Kidney epithelial cell (primary cell): Measurements from ENCODE around the gene LPAR1. TPM values are rescaled to one million over a fixed set of nuclear protein-coding genes. Genes with fewer than 3 reads are reported as not detected.

ENCODE experiments used
- DNase-seq: peaks from one replicate; pipeline ENCODE4 v3.0.0-alpha.2; 2010; ENCODE audit warnings: low read depth
- H3K27me3 ChIP-seq: 2 replicates; pipeline ENCODE4 v1.6.0; 2011; ENCODE audit warnings: low read length; ENCODE audit not compliant: control insufficient read depth, insufficient read depth
- H3K36me3 ChIP-seq: 2 replicates; pipeline ENCODE4 v1.5.1; 2011; ENCODE audit warnings: low read length; ENCODE audit not compliant: control insufficient read depth, insufficient read depth
- H3K4me3 ChIP-seq: 2 replicates; pipeline ENCODE4 v1.5.1; 2011; ENCODE audit warnings: low read depth, mild to moderate bottlenecking, control low read depth, low read length
- CTCF ChIP-seq: IDR thresholded peaks from 2 replicates; pipeline ENCODE4 v1.5.1; 2011; ENCODE audit warnings: mild to moderate bottlenecking, moderate library complexity, low read length, control low read depth, inconsistent platforms; ENCODE audit not compliant: insufficient read depth, poor library complexity, severe bottlenecking
- total RNA-seq: library from RNA; depleted of rRNA; stranded (reverse); fragments of >200 nt; gene quantifications from 2 replicates; pipeline ENCODE4 v1.2.3, GENCODE V29; 2015

LPAR1 gene
- total RNA-seq, 1 donor from 2014 or later = 6.4 TPM

- peak; percentile 93 for TF ChIP-seq CTCF
- no peak for DNase-seq
Measured at GRCh38 chr9:111036429-111036789, 1.9 kb downstream of the LPAR1 start.

GRCh38 chr9:111035543-111036428 is 2.5 kb downstream of the LPAR1 start:
- H3K27me3 ChIP-seq = no peaks in the 10 kb centered on the region
- TF ChIP-seq CTCF = no peak
- H3K4me3 ChIP-seq = peak overlapping the region; percentile 66
- no peak for DNase-seq
- H3K36me3 ChIP-seq = no peaks in the 10 kb centered on the region

More at GRCh38 chr9:111036429-111036789, 1.9 kb downstream of the LPAR1 start:
- no peaks in the 10 kb centered on the region for H3K27me3 ChIP-seq
- peak overlapping the region; percentile 66 for H3K4me3 ChIP-seq
- no peaks in the 10 kb centered on the region for H3K36me3 ChIP-seq

- H3K36me3 ChIP-seq = no peaks in the 10 kb centered on the region
- H3K27me3 ChIP-seq = no peaks in the 10 kb centered on the region
- TF ChIP-seq CTCF = no peak
- DNase-seq = no peak
- H3K4me3 ChIP-seq = no peak overlapping the region
Measured at GRCh38 chr9:111034898-111035539, 3.3 kb downstream of the LPAR1 start.

GRCh38 chr9:111034170-111034897 is 3.9 kb downstream of the LPAR1 start:
- H3K4me3 ChIP-seq = no peak overlapping the region
- TF ChIP-seq CTCF = no peak

GRCh38 chr9:111030492-111030891 is 7.8 kb downstream of the LPAR1 start:
- DNase-seq = no peak
- Histone ChIP-seq H3K27me3 (no peaks in the 10 kb centered on the region), H3K4me3 (no peak overlapping the region), H3K36me3 (no peaks in the 10 kb centered on the region)
- TF ChIP-seq CTCF = no peak

More at GRCh38 chr9:111034170-111034897, 3.9 kb downstream of the LPAR1 start:
- DNase-seq = no peak
- Histone ChIP-seq H3K27me3 (no peaks in the 10 kb centered on the region), H3K36me3 (no peaks in the 10 kb centered on the region)
